Activated CD8-positive, alpha-beta memory T cell treated with anti-CD3 and anti-CD28 coated beads, Interleukin-2, amount 10 ng/mL, durations not matched to agents 7 days and 5 days (primary cell): ENCODE results near the gene SBK2. TPM values are rescaled to one million over a fixed set of nuclear protein-coding genes. Genes with fewer than 3 reads are reported as not detected.

Experiments used
- ATAC-seq: fragments of 150-1000 bp; cut with Tn5 transposase; one replicate; pipeline ENCODE4 v1.10.0; 2021; ENCODE audit warnings: moderate library complexity
- CTCF ChIA-PET: fragments of 350-600 bp; sonication (Branson Sonifier 250); formaldehyde crosslinking; loops from one replicate; lab custom pipeline; 2021; ENCODE audit warnings: antibody characterized with exemption; lab: Charles Lee
- DNase-seq: peaks from one replicate; pipeline ENCODE4 v3.0.0-alpha.2; 2020
- H3K27ac Mint-ChIP-seq: one replicate; pipeline ENCODE4 v1.8.0; 2021; ENCODE audit warnings: mild to moderate bottlenecking, mixed read lengths
- H3K27me3 Mint-ChIP-seq: one replicate; pipeline ENCODE4 v1.8.0; 2021; ENCODE audit warnings: mixed read lengths
- H3K36me3 Mint-ChIP-seq: one replicate; pipeline ENCODE4 v1.8.0; 2021; ENCODE audit warnings: mild to moderate bottlenecking, mixed read lengths
- H3K4me1 Mint-ChIP-seq: one replicate; pipeline ENCODE4 v1.8.0; 2021; ENCODE audit warnings: mixed read lengths
- H3K4me3 Mint-ChIP-seq: one replicate; pipeline ENCODE4 v1.8.0; 2021; ENCODE audit warnings: mild to moderate bottlenecking, moderate library complexity, mixed read lengths
- H3K9me3 Mint-ChIP-seq: one replicate; pipeline ENCODE4 v1.8.0; 2022; ENCODE audit warnings: low read depth, mixed read lengths
- total RNA-seq, 2 experiments: library from RNA; stranded (reverse); gene quantifications; one replicate each; pipeline ENCODE4 v1.2.3, GENCODE V29; 2021

SBK2 gene
- total RNA-seq, 2 experiments from 2014 or later = not detected

- DNase-seq (no peak), ATAC-seq (no peak)
- peaks cover 2% of the 10 kb centered on the region for H3K4me1 Mint-ChIP-seq
- H3K36me3 Mint-ChIP-seq = no peaks in the 10 kb centered on the region
- CTCF ChIA-PET = no interaction called here
- H3K27ac Mint-ChIP-seq = no peak overlapping the region
- H3K9me3 Mint-ChIP-seq = no peaks in the 10 kb centered on the region
- no peak overlapping the region for H3K4me3 Mint-ChIP-seq
- H3K27me3 Mint-ChIP-seq = peaks cover 18% of the 10 kb centered on the region
Observed at GRCh38 chr19:55550321-55550650, 13.4 kb upstream of the SBK2 start.

DNA sequence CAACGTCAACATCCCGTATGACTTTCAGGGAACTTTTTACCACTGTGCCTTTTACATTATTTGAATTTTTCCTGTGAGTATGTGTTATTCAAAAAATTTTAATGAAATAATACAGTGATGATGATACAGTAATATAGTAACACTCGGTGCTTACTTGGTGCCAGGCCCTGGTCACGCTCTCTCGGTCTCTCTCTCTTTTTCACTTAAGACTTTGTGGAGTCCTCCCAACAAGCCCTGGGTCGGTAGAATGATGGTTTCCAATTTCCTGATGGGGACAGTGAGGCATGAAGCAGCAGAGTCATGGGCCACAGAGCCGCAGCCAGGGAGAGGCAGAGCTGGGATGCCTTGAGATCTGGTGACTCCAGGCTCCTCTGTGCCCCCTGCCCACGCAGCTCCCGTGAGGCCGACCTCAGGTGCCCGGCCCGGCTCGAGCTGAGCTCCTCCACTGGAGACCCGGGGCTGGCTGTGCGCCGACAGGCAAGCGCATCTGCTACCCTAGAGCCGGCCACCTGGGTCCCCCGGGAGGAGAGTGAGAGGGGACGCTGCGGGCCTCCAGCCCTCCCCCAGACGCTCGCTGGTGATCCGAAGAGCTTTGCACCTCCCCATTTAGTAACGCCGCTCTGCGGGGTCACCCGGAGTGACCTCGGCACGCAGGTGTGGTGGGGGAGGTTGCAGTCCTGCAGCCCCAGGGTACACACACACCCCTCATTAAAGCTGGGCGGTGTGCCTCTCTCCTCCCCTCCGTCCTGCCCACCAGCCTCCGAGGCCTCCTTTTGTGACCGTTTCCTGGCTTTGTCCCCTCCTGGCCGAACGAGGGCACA, 12.8 kb upstream of the SBK2 start:
- no peaks in the 10 kb centered on the region for H3K9me3 Mint-ChIP-seq

DNA sequence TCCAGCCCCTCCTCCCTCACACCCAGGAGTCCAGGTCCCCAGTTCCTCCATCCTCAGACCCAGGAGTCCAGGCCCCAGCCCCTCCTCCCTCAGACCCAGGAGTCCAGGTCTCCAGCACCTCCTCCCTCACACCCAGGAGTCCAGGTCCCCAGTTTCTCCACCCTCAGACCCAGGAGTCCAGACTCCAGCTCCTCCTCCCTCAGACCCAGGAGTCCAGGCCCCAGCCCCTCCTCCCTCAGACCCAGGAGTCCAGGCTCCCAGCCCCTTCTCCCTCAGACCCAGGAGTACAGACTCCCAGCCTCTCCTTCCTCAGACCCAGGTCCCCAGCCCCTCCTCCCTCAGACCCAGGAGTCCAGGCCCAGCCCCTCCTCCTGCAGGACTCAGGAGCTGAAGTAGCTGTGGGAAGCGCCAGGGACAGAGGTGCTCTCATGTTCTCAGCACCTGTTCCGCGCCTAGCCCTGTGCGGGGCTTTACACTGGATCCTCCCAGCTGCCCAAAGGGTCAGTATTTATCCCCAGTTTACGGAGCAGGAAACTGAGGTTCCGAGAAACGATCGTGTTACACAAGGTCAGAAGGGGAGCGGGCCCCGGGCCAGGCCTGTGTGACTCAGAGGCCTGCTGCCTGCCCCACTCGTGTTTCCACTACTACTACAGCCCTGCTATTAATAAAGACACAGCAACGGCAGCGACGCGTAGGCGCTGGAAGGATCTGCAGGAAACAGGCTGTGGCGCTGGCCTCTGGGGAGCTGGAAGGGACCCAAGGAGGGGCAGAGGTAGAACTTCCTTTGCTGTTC, 10.1 kb upstream of the SBK2 start:
- CTCF ChIA-PET = interaction anchor here (1.7 kb wide), 1 partner anchor 84 kb away, joined by 4 read pairs; no protein-coding TSS in a partner anchor
- Mint-ChIP-seq H3K27ac (no peak overlapping the region), H3K4me3 (no peak overlapping the region), H3K4me1 (no peaks in the 10 kb centered on the region), H3K36me3 (no peaks in the 10 kb centered on the region), H3K27me3 (peaks cover 12% of the 10 kb centered on the region), H3K9me3 (no peaks in the 10 kb centered on the region)
- DNase-seq = no peak
- ATAC-seq = no peak

More for the DNA sequence above, 12.8 kb upstream of the SBK2 start:
- H3K36me3 Mint-ChIP-seq = no peaks in the 10 kb centered on the region
- H3K4me1 Mint-ChIP-seq = peaks cover 2% of the 10 kb centered on the region
- DNase-seq = no peak
- no peak overlapping the region for H3K4me3 Mint-ChIP-seq
- CTCF ChIA-PET = no interaction called here
- H3K27ac Mint-ChIP-seq = no peak overlapping the region
- H3K27me3 Mint-ChIP-seq = peaks cover 18% of the 10 kb centered on the region
- ATAC-seq = no peak

DNA sequence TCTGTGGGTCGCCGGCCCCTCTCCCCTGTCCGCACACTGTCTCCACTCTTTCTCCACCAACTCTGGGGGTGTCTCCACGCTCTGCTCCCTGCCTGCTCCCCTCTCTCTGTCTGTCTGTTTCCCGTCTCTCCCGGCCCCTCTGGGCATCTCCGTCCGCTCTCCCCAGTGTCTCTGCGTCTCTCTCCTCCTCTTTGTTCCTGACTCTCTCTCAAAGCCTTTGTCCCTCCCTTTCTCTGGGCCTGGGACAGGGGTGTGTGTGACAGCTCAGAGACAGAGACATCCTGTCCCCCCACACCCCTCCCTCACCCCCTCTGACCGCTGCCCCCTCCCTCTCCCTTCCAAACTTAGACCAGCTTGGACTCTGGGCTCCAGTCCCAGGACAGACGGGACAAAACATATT, 9.1 kb upstream of the SBK2 start:
- Mint-ChIP-seq H3K9me3 (no peaks in the 10 kb centered on the region), H3K4me1 (no peaks in the 10 kb centered on the region), H3K4me3 (no peak overlapping the region), H3K27me3 (peaks cover 12% of the 10 kb centered on the region), H3K36me3 (no peaks in the 10 kb centered on the region), H3K27ac (no peak overlapping the region)
- CTCF ChIA-PET = no interaction called here
- DNase-seq (no peak), ATAC-seq (no peak)

DNA sequence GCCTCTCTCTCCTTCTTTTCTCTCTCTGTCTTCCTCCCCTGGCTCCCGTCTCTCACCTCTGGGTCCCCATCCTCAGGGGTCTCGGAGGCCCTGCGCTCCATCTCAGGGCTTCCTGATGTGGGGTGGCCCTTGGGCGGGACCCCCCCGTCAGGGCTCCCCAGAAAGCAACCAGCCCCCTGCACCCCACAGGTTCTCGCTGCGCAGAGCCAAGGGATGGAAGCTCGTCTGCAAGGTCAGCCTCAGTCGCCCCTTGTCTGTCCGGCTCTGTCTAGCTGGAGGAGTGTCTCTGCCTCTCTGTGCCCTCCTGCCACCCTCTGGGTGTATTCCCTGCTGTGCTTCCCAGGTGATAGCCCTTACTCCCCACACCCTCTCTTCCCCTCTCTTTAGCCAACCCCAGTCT, 8.5 kb upstream of the SBK2 start, which contains the start of gene SBK3:
Gene SBK3, minus strand, starts transcription at position 101 of the 400 bp plus-strand sequence. Its CDS starts 0 bp downstream, at position 101.
- no peaks in the 10 kb centered on the region for H3K9me3 Mint-ChIP-seq
- ATAC-seq = no peak
- H3K27me3 Mint-ChIP-seq = peaks cover 12% of the 10 kb centered on the region
- CTCF ChIA-PET = no interaction called here
- H3K36me3 Mint-ChIP-seq = no peaks in the 10 kb centered on the region
- no peak within 1 kb of the TSS for H3K27ac Mint-ChIP-seq
- DNase-seq = no peak
- H3K4me3 Mint-ChIP-seq = no peak within 1 kb of the TSS
- H3K4me1 Mint-ChIP-seq = no peaks in the 10 kb centered on the region

DNA sequence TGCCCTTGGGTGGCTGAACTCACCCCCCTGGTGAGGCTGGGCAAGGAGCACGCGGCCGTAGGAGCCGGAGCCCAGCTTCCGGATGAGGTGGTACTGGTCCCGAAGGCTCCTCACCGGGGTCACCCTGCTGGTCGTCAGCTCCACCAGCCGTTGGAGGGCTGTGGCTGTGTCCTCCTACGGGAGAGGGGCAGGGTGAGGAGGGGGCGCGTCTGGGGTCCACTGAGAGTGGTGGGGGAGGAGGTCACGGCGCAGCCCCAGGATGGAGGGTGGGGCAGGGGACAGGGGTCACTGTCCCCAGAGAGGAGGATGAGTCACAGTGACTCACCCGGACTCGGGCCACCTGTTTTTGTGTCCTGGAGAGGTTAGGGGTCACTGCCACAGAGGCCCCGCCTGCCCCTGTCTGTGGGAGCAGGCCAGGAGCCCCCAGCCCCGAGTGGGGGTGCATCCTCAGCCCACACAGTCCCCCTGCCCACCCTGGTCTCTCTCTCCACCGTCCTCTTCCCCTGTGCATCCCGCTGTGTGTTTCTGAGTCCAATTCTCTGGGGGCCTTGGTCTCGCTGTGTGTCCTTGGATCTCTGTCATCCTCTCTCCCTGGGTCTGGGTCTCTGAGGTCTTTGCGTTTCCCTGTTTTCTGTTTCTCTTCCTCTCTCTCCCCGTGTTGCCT, 8.0 kb upstream of the SBK2 start:
- H3K4me1 Mint-ChIP-seq = no peaks in the 10 kb centered on the region
- peaks cover 12% of the 10 kb centered on the region for H3K27me3 Mint-ChIP-seq
- H3K27ac Mint-ChIP-seq = no peak overlapping the region
- ATAC-seq (no peak), DNase-seq (no peak)
- H3K4me3 Mint-ChIP-seq = no peak overlapping the region
- H3K36me3 Mint-ChIP-seq = no peaks in the 10 kb centered on the region
- no peaks in the 10 kb centered on the region for H3K9me3 Mint-ChIP-seq
- CTCF ChIA-PET = interaction anchor here (0.8 kb wide), 1 partner anchor 88 kb away, joined by 3 read pairs; no protein-coding TSS in a partner anchor

GRCh38 chr19:55544014-55544413, 7.1 kb upstream of the SBK2 start:
- CTCF ChIA-PET = interaction anchor here (0.8 kb wide), 1 partner anchor 89 kb away, joined by 3 read pairs; no protein-coding TSS in a partner anchor
- no peaks in the 10 kb centered on the region for H3K9me3 Mint-ChIP-seq
- DNase-seq = no peak
- no peak overlapping the region for H3K4me3 Mint-ChIP-seq
- no peaks in the 10 kb centered on the region for H3K4me1 Mint-ChIP-seq
- no peaks in the 10 kb centered on the region for H3K36me3 Mint-ChIP-seq
- ATAC-seq = no peak
- H3K27me3 Mint-ChIP-seq = peaks cover 12% of the 10 kb centered on the region
- H3K27ac Mint-ChIP-seq = no peak overlapping the region

DNA sequence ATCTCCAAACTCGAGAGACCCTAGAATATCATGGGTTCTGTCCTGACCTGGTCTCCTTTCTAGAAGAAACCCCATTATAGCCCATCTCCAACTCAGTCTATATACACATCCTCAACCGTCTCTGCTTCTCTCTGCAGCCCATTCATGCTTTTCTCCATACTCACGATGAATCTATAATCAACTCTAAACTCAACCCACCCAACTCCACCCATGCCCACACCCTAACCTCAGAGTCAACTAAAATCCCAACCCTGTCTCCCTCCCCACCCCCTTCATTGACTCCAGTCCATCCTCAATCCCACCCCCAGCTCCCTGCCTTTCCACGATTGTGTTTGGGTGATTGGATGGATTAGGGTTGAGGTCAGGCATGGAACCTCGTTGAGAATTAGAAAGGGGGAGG, 6.6 kb upstream of the SBK2 start:
- CTCF ChIA-PET = no interaction called here
- no peak overlapping the region for H3K4me3 Mint-ChIP-seq
- no peaks in the 10 kb centered on the region for H3K9me3 Mint-ChIP-seq
- no peaks in the 10 kb centered on the region for H3K4me1 Mint-ChIP-seq
- peaks cover 12% of the 10 kb centered on the region for H3K27me3 Mint-ChIP-seq
- H3K36me3 Mint-ChIP-seq = no peaks in the 10 kb centered on the region
- no peak for ATAC-seq
- no peak overlapping the region for H3K27ac Mint-ChIP-seq
- no peak for DNase-seq

DNA sequence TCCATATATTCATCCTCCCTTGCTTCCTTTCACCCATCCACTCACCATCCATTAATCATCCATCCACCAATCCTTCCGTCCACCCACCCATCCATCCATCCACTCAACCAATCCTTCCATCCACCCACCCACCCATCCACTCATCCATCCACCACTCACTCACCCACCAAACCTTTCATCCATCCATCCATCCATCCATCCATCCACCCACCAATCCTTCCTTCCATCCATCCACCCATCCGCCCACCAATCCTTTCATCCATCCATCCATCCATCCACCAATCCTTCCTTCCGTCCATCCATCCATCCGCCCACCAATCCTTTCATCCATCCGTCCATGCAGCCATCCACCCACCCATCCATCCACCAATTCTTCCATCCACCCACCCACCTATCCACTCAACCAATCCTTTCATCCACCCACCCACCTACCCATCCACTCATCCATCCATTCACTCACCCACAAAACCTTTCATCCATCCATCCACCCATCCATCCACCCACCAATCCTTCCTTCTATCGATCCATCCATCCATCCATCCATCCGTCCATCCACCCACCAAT, 5.4 kb upstream of the SBK2 start:
- no peak for ATAC-seq
- Mint-ChIP-seq H3K27ac (no peak overlapping the region), H3K9me3 (no peaks in the 10 kb centered on the region), H3K27me3 (peaks cover 4% of the 10 kb centered on the region), H3K36me3 (no peaks in the 10 kb centered on the region), H3K4me3 (no peak overlapping the region), H3K4me1 (no peaks in the 10 kb centered on the region)
- CTCF ChIA-PET = no interaction called here
- no peak for DNase-seq

GRCh38 chr19:55541091-55541490, 4.2 kb upstream of the SBK2 start:
- Mint-ChIP-seq H3K27ac (no peak overlapping the region), H3K27me3 (no peaks in the 10 kb centered on the region), H3K4me3 (no peak overlapping the region), H3K9me3 (no peaks in the 10 kb centered on the region), H3K4me1 (no peaks in the 10 kb centered on the region), H3K36me3 (no peaks in the 10 kb centered on the region)
- no peak for ATAC-seq
- DNase-seq = no peak
- CTCF ChIA-PET = no interaction called here

DNA sequence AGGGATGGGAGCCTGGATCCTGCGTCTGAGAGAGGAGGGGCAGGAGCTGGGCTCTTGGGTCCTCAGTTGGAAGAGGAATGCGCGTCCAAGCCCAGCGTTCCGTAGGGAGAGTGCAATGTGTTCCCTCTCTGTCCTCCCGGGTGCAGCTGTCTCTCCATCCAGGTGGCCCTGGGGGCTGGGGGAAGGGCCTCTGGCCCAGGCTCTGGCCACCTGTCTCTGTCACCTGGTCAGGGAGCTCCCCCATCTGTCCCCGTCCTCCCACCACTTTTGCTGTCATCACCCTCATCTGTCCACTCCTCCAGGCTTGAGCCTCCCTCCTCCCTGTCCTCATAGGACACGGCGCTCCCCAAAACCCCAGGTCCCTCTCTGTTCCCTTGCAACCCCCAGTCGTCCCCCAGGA, 3.7 kb upstream of the SBK2 start:
- Mint-ChIP-seq H3K27ac (no peak overlapping the region), H3K36me3 (no peaks in the 10 kb centered on the region), H3K9me3 (no peaks in the 10 kb centered on the region), H3K27me3 (no peaks in the 10 kb centered on the region), H3K4me1 (no peaks in the 10 kb centered on the region), H3K4me3 (no peak overlapping the region)
- DNase-seq (no peak), ATAC-seq (no peak)
- CTCF ChIA-PET = no interaction called here

DNA sequence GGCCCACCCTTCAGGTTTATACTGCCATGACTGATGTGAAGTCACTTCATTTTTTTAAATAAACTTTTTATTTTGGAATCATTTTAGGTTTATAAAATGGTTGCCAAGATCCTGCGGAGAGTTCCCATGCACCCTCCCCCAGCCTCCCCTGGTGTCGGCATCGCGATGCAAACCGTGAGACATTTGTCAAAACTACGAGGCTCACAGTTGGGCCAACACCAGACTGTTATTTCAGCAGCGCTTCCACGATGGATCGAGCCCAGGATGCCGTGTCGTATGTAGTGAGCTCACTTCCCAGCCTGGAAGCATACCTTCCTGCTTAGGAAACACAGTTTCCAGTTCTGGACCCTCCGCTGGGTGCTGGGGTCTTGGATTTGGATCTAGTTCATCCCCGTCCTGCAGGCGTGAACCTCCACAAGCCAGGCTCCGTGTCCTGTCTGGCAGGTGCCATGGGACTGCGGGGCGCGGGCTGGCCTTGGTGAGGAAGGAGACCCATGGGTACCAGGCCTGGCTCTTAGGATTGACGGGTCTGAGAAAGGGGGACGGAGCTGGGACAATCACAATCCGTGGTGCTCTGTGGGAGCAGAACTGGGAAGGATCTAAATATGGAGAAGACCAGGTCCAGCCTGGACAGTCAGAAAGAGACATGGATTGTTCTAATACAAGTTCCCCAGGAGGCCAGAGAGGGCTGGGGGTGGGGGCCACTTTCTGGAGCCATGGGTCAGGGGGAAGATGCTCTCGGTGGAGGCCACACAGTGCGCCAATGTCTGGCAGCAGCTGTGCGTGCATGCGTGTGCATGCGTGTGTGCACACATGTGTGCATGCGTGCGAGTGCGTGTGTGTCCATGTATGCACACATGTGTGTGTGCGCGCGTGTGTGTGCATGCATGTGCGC, 2.4 kb upstream of the SBK2 start:
- Mint-ChIP-seq H3K36me3 (no peaks in the 10 kb centered on the region), H3K27me3 (no peaks in the 10 kb centered on the region), H3K4me1 (no peaks in the 10 kb centered on the region), H3K4me3 (no peak overlapping the region), H3K9me3 (no peaks in the 10 kb centered on the region), H3K27ac (no peak overlapping the region)
- DNase-seq (no peak), ATAC-seq (no peak)
- CTCF ChIA-PET = no interaction called here
